NCI-H2227 treated with DMSO at 0.1 percent for 48 hours (cell line): ENCODE results near the gene IRX2.

ENCODE experiments used
- DNase-seq: peaks from one replicate; lab custom pipeline; 2025; lab: John Stamatoyannopoulos, UW

IRX2 gene

DNA sequence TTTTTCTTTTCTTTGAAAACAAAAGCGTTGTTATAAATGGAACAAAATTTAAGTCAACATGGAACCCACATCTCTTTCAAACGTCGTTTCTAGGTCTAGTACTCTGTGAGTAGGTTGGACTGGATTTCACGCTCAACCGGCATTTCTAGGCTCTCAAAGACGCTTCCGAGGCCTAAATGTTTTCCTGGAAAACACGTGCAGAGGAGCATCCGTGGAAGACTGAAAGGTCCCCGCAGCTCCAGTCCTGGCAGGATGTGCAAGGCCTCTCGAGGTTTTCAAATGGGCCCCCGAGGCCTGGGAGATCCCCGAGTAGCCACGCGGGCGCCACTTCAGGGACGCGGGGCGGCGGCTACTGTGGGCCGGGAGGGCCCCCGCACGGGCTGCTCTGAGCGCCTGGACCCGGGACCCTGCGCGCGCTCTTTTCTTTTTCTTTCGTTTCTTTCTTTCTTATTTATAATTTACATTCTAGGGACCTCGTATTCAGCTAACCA, 4.2 kb upstream of the IRX2 start:
- no peak for DNase-seq

- no peak for DNase-seq
Observed at GRCh38 chr5:2755076-2755680, 3.7 kb upstream of the IRX2 start.

GRCh38 chr5:2754581-2755075, 3.2 kb upstream of the IRX2 start:
- DNase-seq, result no peak

GRCh38 chr5:2753452-2754420, 2.3 kb upstream of the IRX2 start:
- no peak for DNase-seq

GRCh38 chr5:2752821-2753439, 1.5 kb upstream of the IRX2 start:
- no peak for DNase-seq

DNA sequence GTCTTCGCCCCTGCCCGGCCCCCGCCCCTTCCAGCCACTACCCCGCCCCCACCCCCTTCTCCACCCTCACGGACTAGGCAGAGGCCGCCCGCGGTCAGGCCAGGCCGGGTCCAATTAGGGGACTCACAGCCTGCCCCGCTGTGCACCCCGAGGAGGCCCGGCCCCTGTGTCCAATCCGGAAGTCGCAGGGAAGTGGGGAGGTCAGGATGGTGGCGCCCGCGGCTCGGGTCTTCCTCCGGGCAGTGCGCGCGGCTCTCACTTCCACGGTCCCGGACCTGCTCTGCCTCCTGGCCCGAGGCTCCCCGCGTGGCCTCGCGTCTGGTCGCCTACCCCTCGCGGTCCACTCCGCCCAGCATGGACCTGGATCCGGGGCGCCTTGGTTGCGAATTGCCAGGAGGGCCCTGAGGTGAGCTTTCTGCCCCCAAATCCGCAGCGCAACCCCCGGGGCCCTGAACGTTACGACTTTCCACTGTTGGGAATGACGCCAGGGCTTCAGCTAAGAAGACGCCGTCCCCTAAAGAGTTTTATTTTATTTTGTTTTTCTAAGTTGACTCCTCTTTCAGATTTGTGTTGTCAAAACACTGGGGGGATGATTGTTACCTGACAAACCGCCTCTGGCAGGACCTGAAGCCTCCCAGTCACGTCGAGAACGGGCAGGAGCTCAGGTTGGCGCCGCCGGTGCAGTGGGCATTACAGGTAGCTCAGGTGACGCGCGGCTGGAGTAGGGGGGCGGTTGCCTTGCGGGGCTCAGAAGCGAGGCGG, 763 bp upstream of the IRX2 start:
- DNase-seq, result no peak

- DNase-seq, result no peak
Observed at GRCh38 chr5:2750758-2751464, 566 bp downstream of the IRX2 start.

DNA sequence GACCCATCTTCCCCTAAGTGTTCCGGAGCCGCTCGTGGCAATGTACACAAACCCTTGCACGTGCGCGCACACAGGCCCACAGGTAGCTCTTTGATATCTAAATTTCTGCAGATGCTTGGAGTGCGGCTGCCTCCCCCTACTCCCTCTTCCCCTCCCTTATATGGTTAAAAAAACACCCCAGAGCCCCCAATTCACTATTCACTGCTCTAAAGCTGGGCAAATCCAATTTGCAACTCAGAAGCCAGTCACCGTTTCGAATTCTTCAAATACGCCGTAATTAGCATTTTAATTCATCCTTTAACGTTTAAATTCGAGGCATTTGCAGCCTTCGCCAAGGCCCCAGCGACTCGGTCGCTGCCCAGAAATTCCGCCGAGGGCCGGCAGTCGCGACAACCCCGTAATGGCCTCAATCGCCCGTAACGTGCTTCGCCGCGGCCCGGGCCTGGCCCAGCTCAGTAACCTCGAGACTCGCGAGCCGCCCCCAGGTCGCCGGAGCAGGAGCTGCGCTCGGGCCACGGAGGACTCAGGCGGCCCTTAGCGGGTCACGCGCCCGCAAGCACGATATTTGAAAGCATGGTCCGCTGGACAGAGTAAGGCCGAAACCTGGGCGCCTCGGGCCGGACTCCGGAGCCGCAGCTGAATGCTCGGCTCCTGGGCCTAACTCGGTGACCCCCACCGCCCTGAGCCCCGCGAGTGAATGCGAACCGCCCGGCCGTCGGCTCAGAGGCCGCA, 1.3 kb downstream of the IRX2 start:
- DNase-seq, result no peak

GRCh38 chr5:2749514-2750025, 1.9 kb downstream of the IRX2 start:
- DNase-seq, result no peak

- no peak for DNase-seq
Observed at GRCh38 chr5:2748861-2749513, 2.5 kb downstream of the IRX2 start.

DNA sequence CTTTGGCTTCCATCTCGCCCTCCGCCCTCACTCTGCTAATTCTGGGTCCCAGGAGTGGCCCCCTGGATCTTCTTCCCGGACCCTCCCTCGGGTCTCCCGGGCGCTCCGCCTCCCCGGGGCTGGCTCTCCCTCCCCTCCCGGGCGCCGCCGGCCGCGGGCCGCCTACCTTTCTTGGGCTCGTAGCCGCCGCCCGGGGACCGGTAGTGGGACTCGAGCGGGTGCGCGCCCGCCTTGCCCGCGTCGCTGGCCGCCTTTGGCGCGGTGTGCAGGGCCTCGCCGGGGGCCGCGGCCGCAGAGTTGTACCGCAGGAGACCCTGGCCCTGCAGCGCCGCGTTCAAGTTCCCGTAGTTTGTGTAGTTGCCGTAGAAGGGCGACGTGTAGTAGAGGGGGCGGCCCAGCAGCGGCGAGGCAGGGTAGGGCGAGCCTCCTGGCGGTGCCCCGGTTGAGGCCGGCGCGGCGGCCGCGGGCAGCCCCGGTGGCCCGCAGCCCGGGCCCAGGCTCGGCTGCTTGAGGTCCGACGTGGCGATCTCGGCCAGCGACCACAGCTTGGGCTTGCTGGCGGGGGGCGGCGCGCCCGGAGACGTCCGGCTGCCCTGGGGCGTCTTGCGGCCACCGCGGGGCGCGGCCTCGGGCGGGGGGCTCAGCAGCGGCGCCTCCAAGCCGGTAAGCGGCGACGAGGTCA, 3.2 kb downstream of the IRX2 start:
- no peak for DNase-seq

- no peak for DNase-seq
Observed at GRCh38 chr5:2747363-2748162, 3.9 kb downstream of the IRX2 start.

DNA sequence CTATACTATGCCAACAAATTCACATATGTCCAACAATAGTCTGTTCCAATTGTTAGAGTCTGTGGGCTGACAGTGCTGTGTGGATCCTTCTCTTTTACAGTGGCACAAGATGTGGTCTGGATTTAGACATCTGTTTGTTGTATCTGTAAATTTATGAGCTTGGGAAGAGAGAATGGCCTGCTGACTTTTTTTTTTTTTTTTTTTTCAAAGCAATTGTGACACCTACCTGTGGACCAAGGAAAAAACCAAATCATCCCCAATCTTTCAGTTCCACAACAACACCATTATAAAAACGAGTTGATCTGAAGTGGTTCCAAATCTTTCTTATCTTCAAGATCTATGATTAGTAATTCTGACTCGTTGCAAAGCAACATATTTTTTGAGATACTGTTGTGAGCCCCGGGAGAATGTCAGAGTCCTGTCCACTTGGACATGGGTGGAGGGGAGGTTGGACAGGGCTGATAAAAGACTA, 4.9 kb downstream of the IRX2 start:
- no peak for DNase-seq

GRCh38 chr5:2744485-2744884, 7.0 kb downstream of the IRX2 start:
- no peak for DNase-seq

DNA sequence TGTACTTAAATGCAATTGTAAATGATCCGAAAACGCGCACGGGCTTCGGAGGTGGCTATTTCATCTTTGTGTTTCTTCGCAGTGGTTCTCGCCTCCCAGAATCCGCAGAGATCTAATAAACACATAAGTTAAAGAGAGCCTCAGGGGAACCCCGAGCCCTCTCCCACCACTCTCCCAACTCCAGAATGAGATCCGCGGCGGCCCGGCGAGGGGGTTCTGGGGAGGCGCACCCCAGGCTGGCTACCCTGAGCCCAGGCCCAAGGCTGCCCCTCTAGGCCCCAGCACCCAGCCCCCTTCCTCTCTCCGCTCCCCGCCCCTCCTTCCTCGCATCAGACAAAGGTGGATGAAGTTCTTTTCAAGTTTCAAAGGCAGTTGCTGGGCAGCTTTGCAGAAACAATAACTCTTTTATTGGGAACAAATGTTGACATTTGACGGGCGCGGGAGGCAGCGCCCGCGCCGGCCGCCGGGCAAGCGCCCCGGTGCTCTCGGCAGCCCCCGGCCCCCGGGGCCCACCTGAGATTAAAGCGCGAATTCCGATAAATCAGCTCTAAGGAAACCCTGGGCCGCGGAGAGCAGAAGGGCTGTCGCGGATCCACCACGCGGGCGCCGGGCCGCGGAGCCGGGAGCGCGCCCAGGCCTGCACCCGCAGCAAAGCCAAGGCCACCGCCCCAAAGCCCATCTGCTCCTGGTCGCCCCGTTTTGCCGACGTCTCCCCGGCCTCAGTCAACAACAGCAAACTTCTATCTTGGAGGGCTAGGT, 8.4 kb downstream of the IRX2 start:
- DNase-seq, result no peak

- DNase-seq, result no peak
Observed at GRCh38 chr5:2741956-2742355, 9.5 kb downstream of the IRX2 start.

DNA sequence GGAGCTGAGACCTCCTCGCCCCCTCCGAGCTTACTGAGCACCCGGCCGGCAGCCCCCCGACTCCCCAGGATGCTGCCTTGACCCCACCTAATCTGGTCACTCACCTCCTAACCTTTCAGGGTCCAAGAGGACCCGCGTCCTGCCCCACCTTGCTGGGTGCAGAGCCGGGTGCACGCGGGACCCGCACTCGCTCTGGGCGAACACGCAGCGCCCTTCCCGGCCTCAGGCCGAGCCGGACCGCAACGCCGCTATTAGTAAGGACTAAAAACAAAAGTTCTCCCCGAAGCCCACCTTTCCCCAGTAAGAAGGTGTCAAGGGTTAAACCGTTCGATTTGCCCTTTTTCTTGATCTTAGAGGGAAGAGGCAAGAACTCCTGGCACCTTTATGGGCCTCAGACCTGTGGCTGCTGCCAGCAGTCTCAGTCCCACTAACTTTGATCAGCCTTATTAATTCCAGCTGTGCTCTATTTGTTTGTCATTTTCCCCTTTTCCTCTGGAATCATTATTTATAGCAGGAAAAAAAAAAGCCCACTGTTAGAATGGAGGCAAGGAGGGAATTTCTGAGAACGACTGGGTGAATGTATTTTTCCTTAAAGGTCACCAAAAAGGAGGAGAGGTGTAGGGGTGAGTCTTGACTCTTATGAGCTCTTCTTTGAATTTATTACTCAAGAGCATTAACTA, 10.5 kb downstream of the IRX2 start:
- no peak for DNase-seq
